ENCODE measurements around the gene KLK6. TPM values are rescaled to one million over a fixed set of nuclear protein-coding genes. Genes with fewer than 3 reads are reported as not detected.

KLK6 gene
- total RNA-seq, 4 donors from 2014 or later, result 2.1 to 5.9 (median 2.5) TPM; not detected in 1

DNA sequence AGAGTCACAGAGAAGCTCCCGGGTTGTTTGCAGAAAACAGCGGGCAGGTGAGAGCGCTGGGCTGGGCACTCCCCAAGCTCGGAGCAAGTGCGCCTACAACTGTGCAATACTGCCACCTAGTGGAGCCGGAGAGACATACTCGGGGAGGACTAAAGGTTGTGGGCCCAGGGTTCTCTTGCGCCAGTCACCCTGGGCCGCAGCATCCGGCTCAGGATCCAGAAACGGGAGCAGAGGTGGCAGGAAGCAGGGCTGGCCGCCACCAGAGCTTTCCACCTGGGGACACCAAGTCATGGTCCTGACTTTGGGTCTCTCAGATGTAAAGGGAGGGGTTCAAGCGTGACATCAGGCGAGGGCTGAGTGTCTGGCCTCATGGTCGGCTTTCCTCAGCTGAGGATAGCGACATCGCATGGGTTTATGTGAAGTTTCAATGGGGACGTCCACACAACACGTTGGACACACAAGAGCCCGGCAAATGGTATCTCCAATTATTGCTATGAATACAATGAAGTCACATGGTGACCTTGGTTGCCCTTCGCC, 47.0 kb downstream of the KLK6 start:
- peaks cover 0 to 5% of the 10 kb centered on the region in 2 donors for H3K27me3 ChIP-seq
- no peak overlapping the region for H3K4me3 ChIP-seq
- DNase-seq (ENCODE audit: low spot score in 2 of 2), result peak; percentile 23 to 50
- no peaks in the 10 kb centered on the region for H3K9me3 ChIP-seq
- peak overlapping the region in 1 of 4 donors; percentile 54 for H3K27ac ChIP-seq
- TF ChIP-seq, protein P1, sequence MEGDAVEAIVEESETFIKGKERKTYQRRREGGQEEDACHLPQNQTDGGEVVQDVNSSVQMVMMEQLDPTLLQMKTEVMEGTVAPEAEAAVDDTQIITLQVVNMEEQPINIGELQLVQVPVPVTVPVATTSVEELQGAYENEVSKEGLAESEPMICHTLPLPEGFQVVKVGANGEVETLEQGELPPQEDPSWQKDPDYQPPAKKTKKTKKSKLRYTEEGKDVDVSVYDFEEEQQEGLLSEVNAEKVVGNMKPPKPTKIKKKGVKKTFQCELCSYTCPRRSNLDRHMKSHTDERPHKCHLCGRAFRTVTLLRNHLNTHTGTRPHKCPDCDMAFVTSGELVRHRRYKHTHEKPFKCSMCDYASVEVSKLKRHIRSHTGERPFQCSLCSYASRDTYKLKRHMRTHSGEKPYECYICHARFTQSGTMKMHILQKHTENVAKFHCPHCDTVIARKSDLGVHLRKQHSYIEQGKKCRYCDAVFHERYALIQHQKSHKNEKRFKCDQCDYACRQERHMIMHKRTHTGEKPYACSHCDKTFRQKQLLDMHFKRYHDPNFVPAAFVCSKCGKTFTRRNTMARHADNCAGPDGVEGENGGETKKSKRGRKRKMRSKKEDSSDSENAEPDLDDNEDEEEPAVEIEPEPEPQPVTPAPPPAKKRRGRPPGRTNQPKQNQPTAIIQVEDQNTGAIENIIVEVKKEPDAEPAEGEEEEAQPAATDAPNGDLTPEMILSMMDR (IDR thresholded peaks at IDR 0.05), result peak; percentile 42 to 82 (median 63)
- TF ChIP-seq EP300 (IDR thresholded peaks at IDR 0.05), result no peak
- no peaks in the 10 kb centered on the region for H3K36me3 ChIP-seq
- peaks cover 0 to 15% (median 3%) of the 10 kb centered on the region in 4 donors for H3K4me1 ChIP-seq
- 33 to 38% methylated on average over 16 to 21 of the region's 21 CpGs for WGBS, 2 donors

DNA sequence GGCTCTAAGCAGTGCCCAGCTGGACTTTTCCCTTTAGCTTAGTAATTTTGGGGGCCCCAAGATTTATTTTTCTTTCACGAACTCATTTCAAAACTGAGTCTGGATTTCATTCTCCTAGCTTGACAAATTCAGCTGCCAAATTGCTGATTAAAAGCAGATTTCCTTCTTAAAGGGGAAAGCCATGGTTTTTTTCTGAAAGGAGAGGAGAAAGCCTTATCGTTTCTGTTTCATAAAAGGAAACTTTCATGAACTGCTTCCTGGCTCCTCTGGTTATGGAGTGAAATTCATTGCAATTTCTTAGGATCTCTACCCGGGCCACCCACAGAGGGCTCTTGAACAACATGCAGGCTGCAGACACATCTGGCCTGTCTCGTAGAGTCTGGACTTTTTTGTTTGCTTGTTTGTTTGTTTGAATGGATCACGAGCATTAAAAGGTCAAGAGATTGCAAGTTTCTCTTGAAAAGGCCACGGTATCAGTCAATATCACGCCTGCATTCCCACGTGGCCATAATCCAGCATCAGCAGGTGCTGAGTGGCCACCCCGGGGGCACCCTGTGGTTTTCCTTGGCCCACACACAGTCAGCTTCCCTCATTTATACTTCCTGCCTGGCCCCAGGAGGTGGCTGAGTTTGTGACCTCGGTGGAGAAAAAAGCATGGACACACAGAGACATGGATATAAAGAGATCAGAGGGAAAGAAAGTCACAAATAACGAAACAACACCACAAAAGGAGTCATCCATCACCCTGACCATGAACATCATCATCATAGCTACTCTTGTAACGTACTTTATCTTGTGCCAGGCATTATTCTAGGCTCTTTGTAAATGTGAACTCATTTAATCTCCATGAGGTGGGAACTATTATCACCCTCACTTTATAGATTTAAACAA, 47.7 kb downstream of the KLK6 start:
- H3K27me3 ChIP-seq, result peaks cover 0 to 5% of the 10 kb centered on the region in 2 donors
- H3K9me3 ChIP-seq, result no peaks in the 10 kb centered on the region
- WGBS, 2 donors, result 5% methylated on average over 12 of the region's 12 CpGs
- DNase-seq (ENCODE audit: low spot score in 2 of 2), result peak; percentile 24 to 31
- no peak overlapping the region for H3K4me3 ChIP-seq
- no peaks in the 10 kb centered on the region for H3K36me3 ChIP-seq
- peak in 1 of 2 donors; percentile 34 for TF ChIP-seq EP300 (IDR thresholded peaks at IDR 0.05)
- no peak for TF ChIP-seq POLR2A (IDR thresholded peaks at IDR 0.05)
- TF ChIP-seq, protein P1 (IDR thresholded peaks at IDR 0.05), result no peak
- peaks cover 0 to 15% (median 3%) of the 10 kb centered on the region in 4 donors for H3K4me1 ChIP-seq
- H3K27ac ChIP-seq, result peak overlapping the region in 1 of 4 donors; percentile 54

DNA sequence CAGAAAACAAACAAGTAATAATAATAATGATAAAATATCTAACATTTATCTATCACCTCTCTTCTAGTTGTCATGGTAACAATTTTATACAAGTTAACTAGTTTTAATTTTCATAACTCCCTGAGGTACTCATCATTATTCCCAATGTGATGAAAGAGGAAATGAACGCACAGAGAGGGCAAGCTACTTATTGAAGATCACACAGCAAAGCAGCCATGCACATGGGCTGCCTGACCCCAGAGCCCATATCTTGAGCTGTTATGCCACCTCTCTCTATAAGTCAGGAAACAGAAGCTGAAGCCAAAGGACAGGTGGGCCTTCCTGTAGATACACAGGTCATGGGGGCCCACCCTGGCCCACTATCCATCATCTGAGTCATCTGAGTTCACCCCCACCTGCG, 53.3 kb downstream of the KLK6 start:
- H3K27me3 ChIP-seq, result peaks cover 0 to 36% of the 10 kb centered on the region in 2 donors
- H3K9me3 ChIP-seq, result no peaks in the 10 kb centered on the region
- no peak for DNase-seq (ENCODE audit: low spot score in 2 of 2)
- no peak overlapping the region for H3K4me3 ChIP-seq
- WGBS, 2 donors, result 88 to 90% methylated on average over 2 of the region's 2 CpGs
- H3K36me3 ChIP-seq, result no peaks in the 10 kb centered on the region
- TF ChIP-seq EP300 (IDR thresholded peaks at IDR 0.05) (no peak), POLR2A (IDR thresholded peaks at IDR 0.05) (no peak)
- TF ChIP-seq, protein P1 (IDR thresholded peaks at IDR 0.05), result no peak
- H3K27ac ChIP-seq, result no peak overlapping the region
- H3K4me1 ChIP-seq, result peaks cover 0 to under 1% (median 0%) of the 10 kb centered on the region in 4 donors

DNA sequence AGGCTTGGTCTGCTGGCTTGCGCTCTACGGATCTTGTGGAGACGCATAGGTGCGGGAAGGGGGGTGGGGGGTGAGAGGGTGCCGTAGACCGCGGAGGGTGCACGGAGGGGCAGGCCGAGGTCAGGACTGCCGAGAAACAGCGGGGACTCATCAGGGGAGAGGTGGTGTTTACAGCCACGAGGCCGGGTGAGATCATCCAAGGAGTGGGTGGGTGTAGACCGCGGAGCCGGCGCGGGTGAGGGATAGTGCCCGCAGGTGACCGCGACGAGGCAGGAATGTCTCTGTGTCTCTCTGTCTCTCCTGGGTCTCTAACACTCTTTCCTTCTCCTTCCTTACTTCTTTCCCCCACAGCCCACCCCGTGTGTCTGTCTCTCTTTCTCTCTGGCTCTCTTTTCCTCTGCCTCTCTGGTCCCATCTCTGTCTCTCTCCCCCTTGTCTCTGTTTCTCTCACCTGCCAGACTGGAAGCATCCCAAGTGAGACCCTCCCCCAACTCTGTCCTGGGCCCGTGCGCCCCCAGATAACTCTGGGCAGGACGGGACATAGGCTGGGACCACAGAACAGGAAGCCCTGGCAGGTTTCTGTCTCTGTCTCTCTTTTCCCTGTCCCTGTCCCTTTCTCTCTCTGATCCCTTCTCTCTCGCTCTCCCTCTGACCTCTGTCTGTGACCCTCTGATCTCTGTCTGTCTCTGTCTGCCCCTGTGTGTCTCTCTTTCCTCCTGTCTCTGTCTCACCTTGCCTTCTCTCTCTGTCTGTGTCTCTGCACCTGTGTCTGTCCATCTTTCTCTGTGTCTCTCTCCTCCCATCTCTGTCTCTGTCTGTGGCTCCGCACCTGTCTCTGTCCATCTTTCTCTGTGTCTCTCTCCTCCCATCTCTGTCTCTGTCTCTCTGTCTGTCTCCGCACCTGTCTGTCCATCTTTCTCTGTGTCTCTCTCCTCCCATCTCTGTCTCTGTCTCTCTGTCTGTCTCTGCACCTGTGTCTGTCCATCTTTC, 56.4 kb downstream of the KLK6 start:
- Histone ChIP-seq H3K4me3 (no peak overlapping the region), H3K9me3 (no peaks in the 10 kb centered on the region), H3K27me3 (peaks cover 0 to 57% of the 10 kb centered on the region in 2 donors), H3K4me1 (peaks cover 0 to 8% (median 0%) of the 10 kb centered on the region in 4 donors), H3K36me3 (no peaks in the 10 kb centered on the region), H3K27ac (no peak overlapping the region)
- TF ChIP-seq EP300 (IDR thresholded peaks at IDR 0.05) (no peak), POLR2A (IDR thresholded peaks at IDR 0.05) (no peak)
- TF ChIP-seq, protein P1 (IDR thresholded peaks at IDR 0.05), result no peak
- DNase-seq (ENCODE audit: low spot score in 2 of 2), result no peak
- WGBS, 2 donors, result 9 to 12% methylated on average over 29 of the region's 29 CpGs

Data from tibial nerve (tissue), 4 donors.